ENCODE data around the gene EXOC4.
"Not testable (repeated sequence)": the region's sequence is repeated elsewhere in the genome, so short reads cannot be mapped to it uniquely, and the experiment has no call there.

EXOC4 gene

DNA sequence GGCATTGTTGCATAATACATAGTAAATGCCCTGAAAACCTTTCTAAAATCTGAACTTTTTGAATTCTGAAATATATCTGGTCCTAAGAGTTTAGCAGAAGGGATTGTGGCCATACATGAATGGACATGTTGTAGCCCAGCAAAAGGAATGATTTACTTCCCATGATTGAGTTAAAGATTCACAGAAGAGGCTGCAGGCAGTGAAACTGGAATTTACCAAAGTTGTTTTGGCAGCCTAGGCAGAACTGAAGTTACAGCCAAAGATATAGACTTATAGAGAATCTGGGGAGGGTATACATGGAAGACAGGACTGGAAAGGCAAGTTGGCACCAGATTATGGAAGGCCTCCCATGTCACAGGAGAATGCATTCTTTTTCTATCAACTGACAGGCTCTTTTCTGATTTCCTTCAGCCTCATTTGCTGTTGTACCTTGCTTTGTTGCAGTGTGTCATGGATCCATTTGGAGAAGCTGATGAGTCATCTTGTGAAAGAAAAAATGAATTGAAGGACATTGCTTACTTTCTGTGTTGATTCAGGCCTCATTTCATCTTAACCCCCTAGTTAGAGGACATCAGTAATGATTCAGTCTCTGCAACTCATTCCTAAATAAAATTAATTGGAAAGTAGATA is 518.1 kb downstream of the EXOC4 start:
- DNase-seq = no peak

DNA sequence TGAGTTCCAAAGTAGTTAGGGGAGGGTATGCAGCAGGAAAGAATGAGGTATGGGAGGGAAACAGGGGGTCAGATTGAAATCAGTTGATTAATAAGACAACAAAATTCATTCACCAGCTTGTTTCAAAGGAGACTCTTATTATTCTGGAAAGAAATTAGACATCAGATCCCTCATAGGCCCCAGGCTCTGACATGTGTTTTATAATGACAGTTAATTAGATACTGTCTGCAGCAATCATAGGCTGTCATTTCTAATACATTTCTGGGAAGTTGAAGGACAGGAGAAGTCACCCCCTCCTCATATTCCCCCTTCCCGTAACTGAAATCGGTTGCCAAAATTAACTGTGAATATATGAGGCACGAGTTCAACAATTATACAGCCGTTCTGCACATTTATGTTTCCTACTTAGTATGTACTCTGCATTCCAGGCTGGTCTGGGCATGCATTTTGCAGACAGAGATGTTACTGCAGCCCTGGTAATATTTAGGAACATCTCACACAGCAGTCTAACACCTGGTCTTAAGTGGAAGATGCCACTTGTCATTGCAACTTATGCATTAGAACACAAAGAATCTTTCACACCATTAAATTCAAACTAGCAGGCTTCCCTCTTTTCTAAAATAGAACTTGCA is 519.0 kb downstream of the EXOC4 start:
- no peak for DNase-seq

DNA sequence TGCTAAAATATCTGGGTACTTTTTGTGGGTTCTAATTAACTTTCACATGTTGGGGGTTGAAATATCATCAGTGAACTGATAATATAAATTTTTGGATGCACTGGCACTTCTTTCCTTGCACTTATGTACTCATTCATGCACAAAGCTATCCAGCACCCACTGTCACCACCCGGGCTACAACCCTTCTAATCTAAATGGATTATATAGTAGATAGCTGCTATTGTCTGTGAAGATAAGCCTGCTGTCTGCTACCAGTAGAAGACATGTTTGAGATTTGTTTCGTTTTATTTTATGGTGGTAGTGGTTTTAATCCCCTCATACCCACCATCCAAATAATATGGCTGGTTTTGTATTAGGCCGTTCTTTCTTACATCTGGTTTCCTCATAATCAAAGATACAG is 520.7 kb downstream of the EXOC4 start:
- DNase-seq = no peak

DNA sequence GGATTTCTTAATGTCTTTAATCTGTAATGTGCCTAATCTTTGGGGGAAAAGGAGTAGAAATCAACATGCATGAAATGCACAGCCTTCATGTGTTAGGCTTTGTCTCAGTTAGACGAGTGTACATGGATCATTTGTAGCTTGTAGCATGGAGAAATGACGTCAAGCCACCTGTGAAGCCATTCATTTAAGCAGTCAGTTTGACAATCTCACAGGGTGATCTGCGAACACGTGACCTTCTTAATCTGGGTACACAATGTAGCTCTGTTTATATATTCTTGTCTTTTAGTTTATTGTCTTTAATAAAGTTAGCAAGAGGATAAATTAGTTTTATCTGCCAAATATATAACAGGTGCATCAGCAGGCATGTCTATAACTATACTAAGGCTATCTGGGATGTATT is 522.3 kb downstream of the EXOC4 start:
- DNase-seq = no peak

DNA sequence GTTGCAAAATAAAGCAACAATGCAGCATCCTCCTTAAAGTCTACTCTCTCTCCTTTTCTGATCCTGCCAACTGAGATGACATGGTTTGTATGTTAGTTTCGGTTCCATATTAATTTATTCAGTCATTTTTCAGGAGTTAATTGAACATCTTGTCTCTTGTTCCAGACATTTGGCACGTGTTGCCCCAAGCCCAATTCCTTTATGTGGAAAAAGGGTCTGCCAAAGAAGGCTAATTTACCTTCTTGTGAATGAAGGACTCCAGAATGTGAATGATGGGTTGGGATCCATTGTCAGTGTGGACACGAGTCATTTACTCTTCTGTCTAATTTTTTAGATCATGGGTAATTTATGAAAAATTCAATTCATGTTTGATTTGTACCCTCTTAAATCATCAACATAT is 523.4 kb downstream of the EXOC4 start:
- no peak for DNase-seq

DNA sequence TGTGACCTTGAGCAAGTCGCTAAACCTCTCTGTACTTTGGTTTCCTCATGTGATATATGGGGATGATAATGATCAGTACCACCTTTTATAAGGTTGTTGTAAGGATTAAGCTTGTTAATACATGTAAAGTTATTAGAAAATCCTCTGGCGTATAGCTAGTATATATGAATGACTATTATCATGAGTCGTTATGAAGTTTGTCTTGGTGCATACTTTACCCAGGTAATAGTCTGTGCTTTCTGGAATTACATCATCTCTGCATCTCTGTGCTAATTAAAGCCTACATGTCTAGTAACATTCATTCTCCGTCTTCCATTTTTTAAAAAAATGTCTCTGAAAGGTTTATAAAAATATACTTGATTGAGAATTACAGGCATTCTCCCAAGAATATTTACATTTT is 524.8 kb downstream of the EXOC4 start:
- DNase-seq = no peak

DNA sequence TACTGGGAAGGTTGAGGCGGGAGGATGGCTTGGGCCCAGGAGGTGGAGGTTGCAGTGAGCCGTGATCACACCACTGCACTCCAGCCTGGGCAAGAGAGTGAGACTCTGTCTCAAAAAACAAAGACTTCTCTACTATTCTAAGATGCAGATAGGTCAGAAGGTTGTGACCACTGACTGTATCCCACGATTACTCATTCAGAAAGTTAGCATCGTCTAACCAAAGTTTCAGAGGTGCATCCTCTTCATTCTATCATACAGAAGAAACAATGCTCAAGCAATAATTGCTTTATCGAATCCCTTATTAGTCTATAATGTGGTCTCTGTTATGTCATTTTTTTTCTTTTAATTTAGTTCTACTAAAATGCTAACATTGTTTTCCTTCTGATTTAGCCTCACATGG is 525.6 kb downstream of the EXOC4 start:
- DNase-seq = no peak

DNA sequence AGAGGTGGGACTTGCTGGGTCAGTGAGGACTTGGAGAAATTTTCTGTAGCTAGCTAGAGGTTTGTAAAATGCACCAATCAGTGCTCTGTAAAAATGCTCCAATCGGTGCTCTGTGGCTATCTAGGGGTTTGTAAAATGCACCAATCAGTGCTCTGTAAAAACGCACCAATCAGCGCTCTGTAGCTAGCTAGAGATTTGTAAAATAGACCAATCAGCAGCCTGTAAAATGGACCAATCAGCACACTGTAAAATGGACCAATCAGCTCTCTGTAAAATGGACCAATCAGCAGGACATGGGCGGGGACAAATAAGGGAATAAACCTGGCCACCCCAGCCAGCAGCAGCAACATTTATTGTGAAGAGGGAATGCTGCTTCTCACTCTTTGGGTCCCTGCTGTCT is 526.7 kb downstream of the EXOC4 start:
- DNase-seq = not testable (repeated sequence)

DNA sequence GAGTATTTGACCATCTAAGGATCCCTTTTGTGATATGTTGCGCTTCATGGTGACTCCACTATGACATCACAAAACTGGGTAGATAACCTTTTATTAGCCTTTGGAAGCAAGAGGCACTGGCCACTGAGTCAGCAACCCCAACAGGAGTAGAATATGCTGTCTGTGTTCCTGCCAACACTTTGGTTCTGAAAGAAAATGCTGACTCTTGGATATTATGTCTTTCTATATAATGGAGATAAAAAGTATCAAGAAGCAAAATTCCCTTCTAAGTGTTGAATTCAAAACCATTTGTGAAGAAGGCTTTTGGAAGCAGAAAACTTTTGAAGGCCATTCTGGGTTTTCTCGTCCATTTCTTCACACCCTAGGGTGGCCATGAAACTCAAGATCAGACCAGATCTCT is 528.0 kb downstream of the EXOC4 start:
- DNase-seq = no peak

DNA sequence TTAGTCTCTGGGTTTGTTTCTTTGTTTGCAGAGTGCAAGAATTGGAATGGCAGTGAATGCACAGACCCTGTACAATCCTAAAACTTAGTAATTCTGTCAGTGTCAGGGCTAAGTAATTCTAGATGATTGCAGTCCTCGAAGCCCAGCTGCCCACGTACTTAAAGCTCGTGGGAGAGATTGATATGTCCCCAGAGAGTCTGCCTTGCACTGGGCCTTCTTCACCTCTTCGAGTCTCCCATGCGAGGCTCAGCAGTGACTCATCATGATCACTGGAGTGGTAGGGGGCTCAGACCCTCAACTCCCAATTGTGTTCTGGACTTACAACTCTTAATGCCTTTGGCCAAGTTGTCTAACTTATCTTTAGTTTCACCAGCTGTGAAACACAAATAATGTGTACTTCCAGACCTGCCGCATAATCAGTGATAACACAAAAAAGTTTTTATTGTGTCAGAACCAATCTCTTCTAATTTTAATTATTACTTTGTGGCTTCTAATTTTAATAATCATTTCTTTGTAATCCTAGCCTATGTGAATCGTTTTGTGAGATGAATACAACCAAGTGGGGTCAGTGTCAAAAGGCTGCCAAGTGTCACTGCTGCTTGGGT is 528.7 kb downstream of the EXOC4 start:
- DNase-seq = no peak

DNA sequence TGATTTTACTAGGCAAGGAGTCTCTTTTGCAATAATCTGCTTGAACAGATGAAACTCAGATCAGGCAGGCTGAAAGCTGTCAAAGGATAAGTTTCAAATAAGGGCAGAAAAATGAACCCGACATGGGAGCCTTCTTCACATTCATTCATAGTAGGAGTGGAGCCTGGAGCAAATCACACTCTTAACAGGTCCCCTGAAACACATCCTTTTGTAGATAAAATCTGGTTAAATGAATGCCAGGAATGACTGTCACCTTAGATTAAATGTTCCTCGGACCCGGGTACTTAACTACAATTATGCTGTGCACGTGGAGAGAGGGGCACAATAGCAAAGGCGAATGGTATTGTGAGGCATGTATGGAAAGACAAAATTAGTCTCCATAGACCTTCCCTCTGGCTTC is 529.6 kb downstream of the EXOC4 start:
- no peak for DNase-seq

DNA sequence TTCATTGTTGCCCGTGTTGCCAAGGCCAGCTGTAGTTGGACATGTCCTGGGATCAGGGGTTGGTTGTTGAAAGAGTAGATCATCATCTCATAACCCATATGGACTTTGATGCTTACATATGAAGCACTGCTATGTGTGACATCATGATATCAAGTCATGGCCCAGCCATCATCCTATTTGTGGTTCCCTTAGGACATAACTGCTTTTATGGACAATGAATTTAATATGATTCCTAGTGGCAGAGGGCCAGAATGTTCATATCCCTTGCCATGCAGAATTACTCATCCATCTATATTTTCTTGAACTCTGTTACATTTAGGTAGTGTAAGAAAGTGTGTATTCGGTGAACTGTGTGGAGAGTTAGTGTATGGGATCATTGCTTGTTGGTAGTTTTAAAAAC is 530.4 kb downstream of the EXOC4 start:
- no peak for DNase-seq

DNA sequence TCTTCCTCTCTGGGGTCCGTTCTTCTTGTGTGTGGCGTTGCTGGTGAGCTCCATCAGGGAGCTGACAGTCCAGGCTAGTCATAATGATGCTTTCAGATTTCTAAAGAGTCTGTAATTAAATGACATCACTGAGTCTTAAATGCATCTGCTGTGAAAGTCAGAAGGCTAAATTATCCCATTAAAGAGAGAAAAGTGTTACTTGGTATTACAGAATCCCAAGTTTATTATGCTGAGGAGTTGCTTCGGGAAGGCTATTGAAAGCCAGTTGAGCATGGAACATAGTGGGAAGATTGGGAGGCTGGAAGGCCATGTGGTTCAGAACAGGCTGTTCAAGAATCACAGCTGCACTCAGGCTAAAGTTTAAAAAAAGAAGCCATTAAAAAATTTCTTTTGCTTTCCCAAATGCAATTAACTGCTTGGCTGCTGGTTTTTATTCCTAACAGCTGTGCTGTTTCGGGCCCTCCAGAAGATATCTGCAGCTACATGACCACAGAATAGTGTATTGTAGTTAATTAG is 531.7 kb downstream of the EXOC4 start:
- no peak for DNase-seq

DNA sequence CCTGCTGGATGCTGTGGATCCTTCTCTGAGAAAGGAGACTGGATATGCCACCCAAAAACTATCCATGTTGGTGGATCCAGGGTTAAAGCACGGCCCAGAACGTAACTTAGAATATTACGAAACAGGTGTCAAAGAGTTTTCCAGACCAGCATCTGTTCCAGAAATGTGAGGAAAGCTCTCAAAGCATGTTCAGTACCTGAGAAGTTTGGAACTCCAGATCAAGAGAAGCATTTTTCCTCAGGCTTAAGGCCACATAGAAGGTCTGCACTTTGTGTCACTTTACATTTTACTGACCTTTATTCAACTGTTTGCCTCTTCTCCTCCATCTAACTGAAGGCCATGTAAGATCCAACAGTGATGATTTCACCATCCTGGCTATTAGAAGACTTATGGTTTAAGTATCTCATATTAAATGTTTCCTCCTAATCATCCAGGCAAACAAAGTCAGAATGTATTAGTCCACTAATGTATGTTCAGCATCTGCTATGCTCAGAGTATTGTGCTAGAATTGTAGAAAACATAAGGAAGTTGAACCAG is 533.6 kb downstream of the EXOC4 start:
- no peak for DNase-seq

DNA sequence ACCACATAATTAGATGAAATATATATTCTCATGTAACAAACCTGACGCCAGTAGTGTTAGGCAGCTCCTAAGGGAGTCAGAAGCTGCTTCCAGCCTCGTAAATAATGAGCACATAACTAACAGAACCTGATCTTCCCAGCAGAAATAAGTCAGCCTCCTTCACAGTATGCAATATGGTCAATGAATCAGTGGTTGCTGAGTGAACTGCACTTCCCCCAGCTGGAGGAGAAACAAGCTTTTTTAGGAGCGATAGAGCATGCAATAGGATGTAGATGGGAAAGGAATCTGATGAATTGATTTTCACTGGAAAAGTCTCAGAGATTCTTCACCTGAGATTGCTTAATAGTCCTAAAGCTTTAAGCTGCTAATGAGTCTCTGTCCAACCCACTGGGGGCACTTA is 537.1 kb downstream of the EXOC4 start:
- no peak for DNase-seq

DNA sequence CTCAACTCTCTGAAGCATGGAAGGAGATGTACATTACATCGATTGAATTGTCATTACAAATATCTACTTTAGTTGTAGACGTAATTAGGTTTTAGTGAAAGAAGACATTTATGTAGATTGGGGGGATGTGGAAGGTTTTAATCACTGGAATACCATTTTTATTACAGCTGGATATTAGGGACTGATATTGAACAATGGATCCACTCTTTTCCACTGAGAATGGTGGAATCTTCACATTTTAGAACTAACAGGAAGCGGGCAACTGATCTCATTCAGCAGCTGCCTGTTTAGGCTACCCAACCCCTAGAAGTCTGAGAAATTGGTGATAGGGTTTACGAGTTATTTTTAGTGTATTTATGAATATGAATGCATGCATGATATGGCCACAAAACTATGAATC is 538.0 kb downstream of the EXOC4 start:
- no peak for DNase-seq

DNA sequence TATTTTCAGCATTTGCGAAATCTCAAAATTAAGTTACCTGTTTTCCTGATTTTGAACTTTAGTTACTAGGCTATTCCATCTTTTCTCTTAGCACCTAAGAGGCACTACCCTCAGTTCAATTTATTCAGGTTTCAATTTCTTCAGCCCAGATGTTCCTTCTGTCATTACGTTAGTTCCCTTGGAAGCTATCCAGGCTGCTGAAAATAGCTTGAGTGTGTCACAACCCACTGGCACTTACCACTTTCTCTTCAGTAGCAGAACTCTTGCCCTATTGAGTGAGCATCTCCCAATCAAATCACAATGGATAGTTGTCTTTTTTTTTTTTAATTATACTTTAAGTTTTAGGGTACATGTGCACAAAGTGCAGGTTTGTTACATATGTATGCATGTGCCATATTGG is 541.6 kb downstream of the EXOC4 start:
- no peak for DNase-seq

DNA sequence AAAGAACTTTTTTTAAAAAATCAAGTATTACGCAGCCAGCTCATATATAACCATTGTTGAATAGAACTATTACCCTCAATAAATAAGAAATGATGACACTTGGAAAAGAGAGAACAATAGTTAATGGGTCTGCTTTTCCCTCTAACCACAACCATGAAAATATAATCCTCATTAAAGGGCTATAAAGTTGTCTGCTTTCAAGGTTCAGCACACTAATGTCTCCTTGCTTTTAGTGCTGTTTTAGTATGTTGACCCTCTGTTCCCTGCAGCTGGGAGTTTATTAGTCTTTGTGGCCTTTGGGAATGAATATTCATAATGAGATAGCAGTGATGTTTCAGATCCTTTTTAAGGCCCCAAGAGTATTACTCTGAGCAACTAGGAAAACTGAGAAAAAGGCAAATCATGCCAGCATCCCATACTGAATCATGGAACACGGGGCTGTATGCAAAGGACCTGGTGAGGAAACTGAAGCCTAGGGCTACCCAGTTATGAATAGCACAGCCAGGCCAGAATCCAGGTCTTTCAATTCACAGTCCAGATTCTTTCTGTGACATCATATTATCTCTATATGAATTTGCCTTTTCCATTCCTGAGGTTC is 542.3 kb downstream of the EXOC4 start:
- DNase-seq = no peak

DNA sequence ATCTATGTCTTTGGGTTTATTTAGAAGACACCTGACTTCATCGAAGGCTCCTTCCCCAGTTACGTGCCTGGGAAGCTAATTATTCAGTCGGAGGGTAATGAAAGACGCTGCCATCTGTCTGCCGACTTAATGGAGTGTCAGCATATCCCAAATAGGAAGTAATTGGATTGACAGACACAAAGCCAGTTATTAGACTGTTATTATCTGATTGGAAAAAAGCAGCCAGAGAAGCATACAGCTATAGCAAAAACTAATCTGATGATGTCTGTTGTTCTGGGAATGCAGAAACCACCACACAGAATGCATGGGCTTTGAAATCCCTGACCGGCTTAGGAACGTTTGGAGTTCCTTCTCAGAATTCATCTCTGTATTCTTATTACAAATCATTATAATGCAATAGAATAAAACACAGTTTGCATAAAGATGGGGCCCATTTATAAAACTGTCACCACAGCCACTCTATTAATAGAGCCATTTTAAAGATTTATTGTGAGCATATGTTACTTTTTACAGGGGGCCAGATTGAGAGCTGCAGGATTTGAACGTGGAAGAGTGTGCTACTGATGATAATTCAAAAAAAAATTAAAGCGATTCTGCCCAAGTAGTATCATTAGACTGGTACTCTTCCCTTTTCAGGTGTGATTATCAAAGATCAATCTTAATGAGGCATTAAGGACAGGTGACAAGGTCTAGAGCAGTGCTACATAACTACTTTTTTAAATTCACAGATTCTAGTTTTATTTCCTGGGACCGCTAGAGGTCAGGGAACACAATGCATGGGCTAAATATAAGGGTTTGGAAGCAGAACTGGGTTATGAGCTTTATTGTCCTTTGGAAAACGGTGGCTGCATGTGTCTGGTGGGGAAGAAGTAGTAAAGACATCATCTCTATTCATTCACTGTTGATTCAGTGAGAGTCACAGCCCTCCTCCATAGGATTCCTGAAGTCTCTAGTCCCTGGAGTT is 544.2 kb downstream of the EXOC4 start:
- DNase-seq = no peak

DNA sequence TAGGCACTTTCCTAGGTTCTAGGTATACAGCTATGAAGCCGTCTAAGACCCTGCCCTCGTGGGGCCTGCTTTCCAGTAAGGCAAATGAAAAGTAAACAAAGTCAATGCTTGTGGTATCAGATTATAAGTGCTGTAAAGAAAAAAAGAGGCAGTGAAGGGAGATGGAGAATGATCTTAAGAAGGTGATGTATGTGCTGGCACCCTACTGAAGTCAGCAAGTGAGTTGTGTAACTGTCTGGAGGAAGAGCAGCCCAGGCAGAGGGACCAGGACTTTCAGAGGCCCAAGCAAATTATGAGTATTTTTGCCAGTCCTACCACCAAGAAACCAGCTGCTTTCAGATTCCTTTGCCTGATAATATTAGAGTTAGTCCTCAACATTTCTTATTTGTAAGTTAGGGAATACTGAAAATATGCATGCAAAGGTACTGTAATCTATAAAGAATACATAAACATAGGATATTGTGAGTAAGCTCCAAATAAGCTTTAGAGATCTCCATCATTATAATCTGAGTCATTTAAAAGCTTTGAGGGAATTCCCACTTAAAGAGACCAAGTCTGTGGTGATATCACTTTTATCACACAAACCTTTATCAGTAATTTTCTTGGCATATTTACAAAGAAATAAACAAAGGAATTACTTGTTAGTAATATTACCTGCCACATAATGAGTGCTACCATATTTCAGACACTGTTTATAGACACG is 545.1 kb downstream of the EXOC4 start:
- DNase-seq = no peak

DNA sequence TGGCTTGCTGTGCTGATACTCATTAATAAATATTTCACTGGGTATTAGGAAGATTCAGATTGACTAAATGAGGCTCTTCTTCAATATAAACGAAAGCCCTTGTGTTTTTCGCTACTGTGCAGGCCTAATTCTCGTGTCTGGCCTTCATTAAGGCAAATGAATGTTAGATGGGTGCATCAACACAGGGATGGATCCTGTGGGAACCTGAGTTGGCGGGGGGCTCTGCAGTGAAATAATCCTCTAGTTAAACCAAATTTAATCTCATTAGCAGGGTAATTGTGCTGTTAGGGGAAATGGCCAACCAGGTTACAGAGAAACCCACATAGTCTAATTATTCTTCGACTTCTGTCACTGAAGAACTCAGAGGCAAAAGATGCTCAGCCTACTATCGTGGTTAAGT is 548.5 kb downstream of the EXOC4 start:
- no peak for DNase-seq

DNA sequence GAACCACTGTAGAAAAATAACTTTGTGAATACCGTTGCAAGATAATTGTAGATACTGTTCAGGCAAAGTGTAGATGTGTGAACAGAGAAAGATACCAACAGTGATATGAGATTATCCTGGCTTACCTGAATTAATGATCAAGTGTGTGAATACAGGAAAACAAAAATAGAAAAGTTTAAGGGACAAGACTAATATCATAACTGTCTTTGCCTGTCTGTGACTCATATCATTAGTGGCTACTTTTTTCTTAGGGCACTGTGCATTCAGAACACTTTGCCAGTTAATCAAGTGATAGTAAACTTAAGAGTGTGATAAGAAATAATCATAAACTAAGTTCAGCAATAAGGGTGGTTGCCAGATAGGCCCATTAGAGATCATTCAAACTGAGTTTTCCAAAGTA is 551.2 kb downstream of the EXOC4 start:
- DNase-seq = no peak
